H1 (cell line): ENCODE measurements around the gene RAD50. TPM values are rescaled to one million over a fixed set of nuclear protein-coding genes. Genes with fewer than 3 reads are reported as not detected.

ENCODE experiments used
- TAF1 ChIP-seq: IDR thresholded peaks from 2 replicates; pipeline ENCODE4 v1.6.1; 2011; ENCODE audit warnings: mild to moderate bottlenecking, low read depth, low read length
- polyA plus RNA-seq, 7 experiments: library from polyadenylated mRNA; depleted of rRNA in 3 of 7; stranded (reverse) in 5 of 7; unstranded in 2 of 7; fragments of >200 nt in 5 of 7; fragments of 200-250 nt in 2 of 7; gene quantifications; 1 replicate in 5 of 7; 2 replicates in 1 of 7; 4 replicates in 1 of 7; pipeline versions ENCODE4 v1.2.1 to v1.2.3, GENCODE V29; 2011 to 2013; ENCODE audit warnings: missing spikeins in 2 of 7, mixed read lengths in 2 of 7
- total RNA-seq: library from RNA; stranded (reverse); fragmentation: NEBNext Ultra II Directional; extraction: Animal tissue kit (Norgen Biotek cat#: 25700); gene quantifications from 2 replicates; pipeline ENCODE4 v1.2.1, GENCODE V29; 2021
- TF ChIP-seq, protein P1 (sequence below): fragments of 300-600 bp; sonication (generic); IDR thresholded peaks from 2 replicates; pipeline ENCODE4 v1.7.1; 2012; ENCODE audit warnings: low read length, moderate library complexity, mild to moderate bottlenecking, inconsistent platforms; ENCODE audit not compliant: insufficient replicate concordance

RAD50 gene
- total and polyA plus RNA-seq, 2 of the 8 experiments (the other 6 are each of a cell fraction or from before 2014, with no cell fraction given): 10.1 to 39.4 TPM

GRCh38 chr5:132646583-132647266, 89.9 kb downstream of the RAD50 start (continued):
- TF ChIP-seq, protein P1, sequence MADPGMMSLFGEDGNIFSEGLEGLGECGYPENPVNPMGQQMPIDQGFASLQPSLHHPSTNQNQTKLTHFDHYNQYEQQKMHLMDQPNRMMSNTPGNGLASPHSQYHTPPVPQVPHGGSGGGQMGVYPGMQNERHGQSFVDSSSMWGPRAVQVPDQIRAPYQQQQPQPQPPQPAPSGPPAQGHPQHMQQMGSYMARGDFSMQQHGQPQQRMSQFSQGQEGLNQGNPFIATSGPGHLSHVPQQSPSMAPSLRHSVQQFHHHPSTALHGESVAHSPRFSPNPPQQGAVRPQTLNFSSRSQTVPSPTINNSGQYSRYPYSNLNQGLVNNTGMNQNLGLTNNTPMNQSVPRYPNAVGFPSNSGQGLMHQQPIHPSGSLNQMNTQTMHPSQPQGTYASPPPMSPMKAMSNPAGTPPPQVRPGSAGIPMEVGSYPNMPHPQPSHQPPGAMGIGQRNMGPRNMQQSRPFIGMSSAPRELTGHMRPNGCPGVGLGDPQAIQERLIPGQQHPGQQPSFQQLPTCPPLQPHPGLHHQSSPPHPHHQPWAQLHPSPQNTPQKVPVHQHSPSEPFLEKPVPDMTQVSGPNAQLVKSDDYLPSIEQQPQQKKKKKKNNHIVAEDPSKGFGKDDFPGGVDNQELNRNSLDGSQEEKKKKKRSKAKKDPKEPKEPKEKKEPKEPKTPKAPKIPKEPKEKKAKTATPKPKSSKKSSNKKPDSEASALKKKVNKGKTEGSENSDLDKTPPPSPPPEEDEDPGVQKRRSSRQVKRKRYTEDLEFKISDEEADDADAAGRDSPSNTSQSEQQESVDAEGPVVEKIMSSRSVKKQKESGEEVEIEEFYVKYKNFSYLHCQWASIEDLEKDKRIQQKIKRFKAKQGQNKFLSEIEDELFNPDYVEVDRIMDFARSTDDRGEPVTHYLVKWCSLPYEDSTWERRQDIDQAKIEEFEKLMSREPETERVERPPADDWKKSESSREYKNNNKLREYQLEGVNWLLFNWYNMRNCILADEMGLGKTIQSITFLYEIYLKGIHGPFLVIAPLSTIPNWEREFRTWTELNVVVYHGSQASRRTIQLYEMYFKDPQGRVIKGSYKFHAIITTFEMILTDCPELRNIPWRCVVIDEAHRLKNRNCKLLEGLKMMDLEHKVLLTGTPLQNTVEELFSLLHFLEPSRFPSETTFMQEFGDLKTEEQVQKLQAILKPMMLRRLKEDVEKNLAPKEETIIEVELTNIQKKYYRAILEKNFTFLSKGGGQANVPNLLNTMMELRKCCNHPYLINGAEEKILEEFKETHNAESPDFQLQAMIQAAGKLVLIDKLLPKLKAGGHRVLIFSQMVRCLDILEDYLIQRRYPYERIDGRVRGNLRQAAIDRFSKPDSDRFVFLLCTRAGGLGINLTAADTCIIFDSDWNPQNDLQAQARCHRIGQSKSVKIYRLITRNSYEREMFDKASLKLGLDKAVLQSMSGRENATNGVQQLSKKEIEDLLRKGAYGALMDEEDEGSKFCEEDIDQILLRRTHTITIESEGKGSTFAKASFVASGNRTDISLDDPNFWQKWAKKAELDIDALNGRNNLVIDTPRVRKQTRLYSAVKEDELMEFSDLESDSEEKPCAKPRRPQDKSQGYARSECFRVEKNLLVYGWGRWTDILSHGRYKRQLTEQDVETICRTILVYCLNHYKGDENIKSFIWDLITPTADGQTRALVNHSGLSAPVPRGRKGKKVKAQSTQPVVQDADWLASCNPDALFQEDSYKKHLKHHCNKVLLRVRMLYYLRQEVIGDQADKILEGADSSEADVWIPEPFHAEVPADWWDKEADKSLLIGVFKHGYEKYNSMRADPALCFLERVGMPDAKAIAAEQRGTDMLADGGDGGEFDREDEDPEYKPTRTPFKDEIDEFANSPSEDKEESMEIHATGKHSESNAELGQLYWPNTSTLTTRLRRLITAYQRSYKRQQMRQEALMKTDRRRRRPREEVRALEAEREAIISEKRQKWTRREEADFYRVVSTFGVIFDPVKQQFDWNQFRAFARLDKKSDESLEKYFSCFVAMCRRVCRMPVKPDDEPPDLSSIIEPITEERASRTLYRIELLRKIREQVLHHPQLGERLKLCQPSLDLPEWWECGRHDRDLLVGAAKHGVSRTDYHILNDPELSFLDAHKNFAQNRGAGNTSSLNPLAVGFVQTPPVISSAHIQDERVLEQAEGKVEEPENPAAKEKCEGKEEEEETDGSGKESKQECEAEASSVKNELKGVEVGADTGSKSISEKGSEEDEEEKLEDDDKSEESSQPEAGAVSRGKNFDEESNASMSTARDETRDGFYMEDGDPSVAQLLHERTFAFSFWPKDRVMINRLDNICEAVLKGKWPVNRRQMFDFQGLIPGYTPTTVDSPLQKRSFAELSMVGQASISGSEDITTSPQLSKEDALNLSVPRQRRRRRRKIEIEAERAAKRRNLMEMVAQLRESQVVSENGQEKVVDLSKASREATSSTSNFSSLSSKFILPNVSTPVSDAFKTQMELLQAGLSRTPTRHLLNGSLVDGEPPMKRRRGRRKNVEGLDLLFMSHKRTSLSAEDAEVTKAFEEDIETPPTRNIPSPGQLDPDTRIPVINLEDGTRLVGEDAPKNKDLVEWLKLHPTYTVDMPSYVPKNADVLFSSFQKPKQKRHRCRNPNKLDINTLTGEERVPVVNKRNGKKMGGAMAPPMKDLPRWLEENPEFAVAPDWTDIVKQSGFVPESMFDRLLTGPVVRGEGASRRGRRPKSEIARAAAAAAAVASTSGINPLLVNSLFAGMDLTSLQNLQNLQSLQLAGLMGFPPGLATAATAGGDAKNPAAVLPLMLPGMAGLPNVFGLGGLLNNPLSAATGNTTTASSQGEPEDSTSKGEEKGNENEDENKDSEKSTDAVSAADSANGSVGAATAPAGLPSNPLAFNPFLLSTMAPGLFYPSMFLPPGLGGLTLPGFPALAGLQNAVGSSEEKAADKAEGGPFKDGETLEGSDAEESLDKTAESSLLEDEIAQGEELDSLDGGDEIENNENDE: no peak
- TF ChIP-seq TAF1: no peak
